Activated CD8-positive, alpha-beta T cell treated with anti-CD3 and anti-CD28 coated beads for 36 hours (primary cell): ENCODE data around the gene ECSCR. TPM values are rescaled to one million over a fixed set of nuclear protein-coding genes. Genes with fewer than 3 reads are reported as not detected.
"Not testable (repeated sequence)": the region's sequence is repeated elsewhere in the genome, so short reads cannot be mapped to it uniquely, and the experiment has no call there.

Experiments used
- ATAC-seq: fragments of 200-7000 bp; cut with Tn5 transposase; one replicate; pipeline ENCODE4 v1.10.0; 2021; ENCODE audit warnings: mild to moderate bottlenecking, moderate library complexity
- CTCF ChIA-PET: fragments of 350-600 bp; sonication (Branson Sonifier 250); formaldehyde crosslinking; loops from one replicate; lab custom pipeline; 2021; ENCODE audit warnings: antibody characterized with exemption; lab: Charles Lee
- POLR2A ChIA-PET: fragments of 350-600 bp; sonication (Branson Sonifier 250); formaldehyde crosslinking; loops from one replicate; lab custom pipeline; 2021; ENCODE audit warnings: antibody characterized with exemption; lab: Charles Lee
- DNase-seq: peaks from one replicate; pipeline ENCODE4 v3.0.0-alpha.2; 2020
- H3K27ac Mint-ChIP-seq: one replicate; pipeline ENCODE4 v1.8.0; 2021; ENCODE audit warnings: mild to moderate bottlenecking, mixed read lengths
- H3K27me3 Mint-ChIP-seq: one replicate; pipeline ENCODE4 v1.8.0; 2021; ENCODE audit warnings: mixed read lengths
- H3K36me3 Mint-ChIP-seq: one replicate; pipeline ENCODE4 v1.8.0; 2021; ENCODE audit warnings: low read depth, mixed read lengths
- H3K4me1 Mint-ChIP-seq: one replicate; pipeline ENCODE4 v1.8.0; 2021; ENCODE audit warnings: low read depth, mixed read lengths
- H3K4me3 Mint-ChIP-seq: one replicate; pipeline ENCODE4 v1.8.0; 2021; ENCODE audit warnings: mild to moderate bottlenecking, moderate library complexity, mixed read lengths
- H3K9me3 Mint-ChIP-seq: one replicate; pipeline ENCODE4 v1.8.0; 2021; ENCODE audit warnings: mixed read lengths
- CTCF ChIP-seq: fragments of 200-600 bp; IDR thresholded peaks from one replicate; pipeline ENCODE4 v1.8.0; 2022; ENCODE audit warnings: antibody characterized with exemption, mild to moderate bottlenecking
- intact Hi-C: fragments of 100-400 bp; cut with micrococcal nuclease; formaldehyde crosslinking; loops from one replicate; pipeline ENCODE4 v1.10.0; 2022
- total RNA-seq, 2 experiments: library from RNA; stranded (reverse); gene quantifications; one replicate each; pipeline ENCODE4 v1.2.3, GENCODE V29; 2021

ECSCR gene
- total RNA-seq, 2 experiments from 2014 or later = 0.25 TPM; not detected in 1

- Mint-ChIP-seq H3K36me3 (no peaks in the 10 kb centered on the region), H3K27ac (peak overlapping the region; percentile 25), H3K27me3 (no peaks in the 10 kb centered on the region), H3K4me3 (no peak overlapping the region), H3K4me1 (peaks cover 16% of the 10 kb centered on the region), H3K9me3 (no peaks in the 10 kb centered on the region)
- no peak for DNase-seq
- CTCF ChIA-PET = interaction anchor here (3.0 kb wide), 1 partner anchor 66 kb away, joined by 11 read pairs; no protein-coding TSS in a partner anchor
- intact Hi-C loops = no loop called here
- TF ChIP-seq CTCF = no peak
- POLR2A ChIA-PET = no interaction called here
- no peak for ATAC-seq
Measured at GRCh38 chr5:139488260-139488659, 25.7 kb upstream of the ECSCR start.

- CTCF ChIA-PET = no interaction called here
- H3K27me3 Mint-ChIP-seq = no peaks in the 10 kb centered on the region
- POLR2A ChIA-PET = interaction anchor here (0.7 to 1.0 kb wide), 2 partner anchors 15 to 26 kb away, joined by 3 read pairs; no protein-coding TSS in a partner anchor
- intact Hi-C loops = no loop called here
- H3K4me1 Mint-ChIP-seq = peaks cover 21% of the 10 kb centered on the region
- no peaks in the 10 kb centered on the region for H3K9me3 Mint-ChIP-seq
- DNase-seq = no peak
- no peaks in the 10 kb centered on the region for H3K36me3 Mint-ChIP-seq
- H3K4me3 Mint-ChIP-seq = no peak overlapping the region
- no peak overlapping the region for H3K27ac Mint-ChIP-seq
- no peak for ATAC-seq
- no peak for TF ChIP-seq CTCF
Measured at GRCh38 chr5:139486201-139486600, 23.7 kb upstream of the ECSCR start.

GRCh38 chr5:139482890-139483208, 20.3 kb upstream of the ECSCR start:
- peak overlapping the region; percentile 80 for H3K4me3 Mint-ChIP-seq
- intact Hi-C loops, ATAC-seq, H3K27me3 Mint-ChIP-seq, H3K9me3 Mint-ChIP-seq, DNase-seq: not testable (repeated sequence)
- peaks cover 10% of the 10 kb centered on the region for H3K36me3 Mint-ChIP-seq
- H3K4me1 Mint-ChIP-seq = peaks cover 34% of the 10 kb centered on the region
- ChIA-PET POLR2A (interaction anchor here (0.9 to 3.8 kb wide), 15 partner anchors 9 to 116 kb away, joined by 3 to 21 read pairs (median 4); partner anchors contain the start of genes ECSCR, SMIM33 and UBE2D2), CTCF (interaction anchor here (1.1 to 4.6 kb wide), 9 partner anchors 30 to 153 kb away, joined by 3 to 31 read pairs (median 6); partner anchors contain the start of gene DNAJC18)
- H3K27ac Mint-ChIP-seq = peak overlapping the region; percentile 91

- Mint-ChIP-seq H3K4me1 (peaks cover 34% of the 10 kb centered on the region), H3K27me3 (no peaks in the 10 kb centered on the region), H3K4me3 (peak within 1 kb of the TSS; percentile 80), H3K27ac (peak within 1 kb of the TSS; percentile 91), H3K36me3 (peaks cover 10% of the 10 kb centered on the region), H3K9me3 (no peaks in the 10 kb centered on the region)
- intact Hi-C loops = no loop called here
- no peak for TF ChIP-seq CTCF
- ChIA-PET POLR2A (interaction anchor here (0.9 to 3.8 kb wide), 21 partner anchors 8 to 116 kb away, joined by 3 to 21 read pairs (median 4); partner anchors contain the start of genes DNAJC18, ECSCR, SMIM33 and UBE2D2), CTCF (interaction anchor here (1.0 to 4.6 kb wide), 16 partner anchors 9 to 154 kb away, joined by 3 to 31 read pairs (median 4); partner anchors contain the start of gene DNAJC18)
- DNase-seq (peak; percentile 77), ATAC-seq (peak; percentile 80)
Measured at GRCh38 chr5:139482050-139482889, 19.7 kb upstream of the ECSCR start, which contains the start of gene STING1. Gene STING1 (minus strand): TSS chr5:139482758. CDS start chr5:139481704, 1,054 bp downstream.

- H3K4me3 Mint-ChIP-seq = peak overlapping the region; percentile 80
- DNase-seq = no peak
- H3K9me3 Mint-ChIP-seq = no peaks in the 10 kb centered on the region
- H3K27ac Mint-ChIP-seq = peak overlapping the region; percentile 91
- intact Hi-C loops = no loop called here
- peaks cover 34% of the 10 kb centered on the region for H3K4me1 Mint-ChIP-seq
- ChIA-PET POLR2A (interaction anchor here (0.9 to 3.8 kb wide), 12 partner anchors 11 to 85 kb away, joined by 3 to 21 read pairs (median 5); partner anchors contain the start of genes DNAJC18, ECSCR and SMIM33), CTCF (interaction anchor here (1.0 to 4.6 kb wide), 16 partner anchors 9 to 154 kb away, joined by 3 to 31 read pairs (median 4); partner anchors contain the start of gene DNAJC18)
- no peaks in the 10 kb centered on the region for H3K27me3 Mint-ChIP-seq
- no peak for TF ChIP-seq CTCF
- ATAC-seq = no peak
- H3K36me3 Mint-ChIP-seq = peaks cover 10% of the 10 kb centered on the region
Measured at GRCh38 chr5:139481580-139482049, 19.1 kb upstream of the ECSCR start.
